Measurements from ENCODE around the gene ADAMTSL1.

Gene ADAMTSL1

DNA sequence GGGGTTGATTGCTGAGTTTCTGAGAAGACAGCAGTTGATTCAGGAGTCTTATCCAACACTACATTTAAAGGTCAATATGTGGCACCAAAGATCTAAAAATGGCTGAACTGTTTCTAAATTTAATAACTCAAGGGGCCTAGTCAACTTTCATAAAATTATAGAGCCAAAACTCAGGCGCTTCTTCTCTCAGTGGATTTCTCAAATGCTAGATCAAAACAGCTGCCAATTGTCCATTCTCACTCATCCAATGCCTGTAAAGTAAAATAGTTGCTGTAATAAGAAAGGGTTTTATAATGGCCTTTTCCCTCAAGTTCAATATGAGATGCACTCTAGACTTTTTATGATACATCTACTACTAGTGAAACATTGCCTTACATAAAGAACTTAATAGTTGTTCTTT is 26.5 kb downstream of the ADAMTSL1 start:
- H3F3A ChIP-seq (ENCODE audit: insufficient read depth): no peaks in the 10 kb centered on the region

DNA sequence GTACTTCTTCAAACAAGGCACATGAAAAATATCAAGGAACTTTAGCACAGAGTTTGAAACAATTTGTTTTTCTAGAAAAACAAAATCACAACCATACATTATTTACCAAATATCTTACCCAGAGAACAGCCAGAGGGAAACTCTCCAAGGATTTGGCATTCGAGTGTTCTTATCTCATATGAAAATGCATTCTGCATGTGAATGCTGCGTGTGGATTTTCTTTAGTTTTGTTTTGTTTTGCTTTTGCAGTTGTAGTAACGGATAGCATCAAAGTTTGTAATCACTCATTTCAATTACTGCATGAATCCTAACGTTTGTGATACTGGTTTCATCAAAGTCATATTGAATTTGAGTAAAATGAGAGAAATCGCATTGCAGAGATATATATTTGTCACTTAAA is 28.0 kb downstream of the ADAMTSL1 start:
- no peaks in the 10 kb centered on the region for H3K9me3 ChIP-seq (ENCODE audit: insufficient read depth, low read length)
- no peaks in the 10 kb centered on the region for H3K36me3 ChIP-seq (ENCODE audit: low read length)
- H2AFZ ChIP-seq (ENCODE audit: low read depth, low read length, severe bottlenecking): no peak overlapping the region
- H3K4me2 ChIP-seq (ENCODE audit: low read depth, low read length, poor library complexity, severe bottlenecking): no peak overlapping the region
- H3K27ac ChIP-seq (ENCODE audit: low read depth, low read length): no peak overlapping the region
- no peaks in the 10 kb centered on the region for H3K9me2 ChIP-seq (replicated peaks; ENCODE audit: insufficient read depth, low read length)
- no peaks in the 10 kb centered on the region for H3K79me2 ChIP-seq (ENCODE audit: insufficient read depth, low read length)
- no peak overlapping the region for H3K4me3 ChIP-seq (ENCODE audit: insufficient read depth, low read length, poor library complexity, severe bottlenecking)
- H3F3A ChIP-seq (ENCODE audit: insufficient read depth): no peaks in the 10 kb centered on the region
- no peaks in the 10 kb centered on the region for H3K27me3 ChIP-seq (ENCODE audit: low read length)
- TF ChIP-seq, protein P1, sequence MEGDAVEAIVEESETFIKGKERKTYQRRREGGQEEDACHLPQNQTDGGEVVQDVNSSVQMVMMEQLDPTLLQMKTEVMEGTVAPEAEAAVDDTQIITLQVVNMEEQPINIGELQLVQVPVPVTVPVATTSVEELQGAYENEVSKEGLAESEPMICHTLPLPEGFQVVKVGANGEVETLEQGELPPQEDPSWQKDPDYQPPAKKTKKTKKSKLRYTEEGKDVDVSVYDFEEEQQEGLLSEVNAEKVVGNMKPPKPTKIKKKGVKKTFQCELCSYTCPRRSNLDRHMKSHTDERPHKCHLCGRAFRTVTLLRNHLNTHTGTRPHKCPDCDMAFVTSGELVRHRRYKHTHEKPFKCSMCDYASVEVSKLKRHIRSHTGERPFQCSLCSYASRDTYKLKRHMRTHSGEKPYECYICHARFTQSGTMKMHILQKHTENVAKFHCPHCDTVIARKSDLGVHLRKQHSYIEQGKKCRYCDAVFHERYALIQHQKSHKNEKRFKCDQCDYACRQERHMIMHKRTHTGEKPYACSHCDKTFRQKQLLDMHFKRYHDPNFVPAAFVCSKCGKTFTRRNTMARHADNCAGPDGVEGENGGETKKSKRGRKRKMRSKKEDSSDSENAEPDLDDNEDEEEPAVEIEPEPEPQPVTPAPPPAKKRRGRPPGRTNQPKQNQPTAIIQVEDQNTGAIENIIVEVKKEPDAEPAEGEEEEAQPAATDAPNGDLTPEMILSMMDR (IDR thresholded peaks at IDR 0.05; ENCODE audit: insufficient read depth, low read length, poor library complexity, severe bottlenecking): no peak
- TF ChIP-seq EZH2phosphoT487 (conservative IDR thresholded peaks at IDR 0.05; ENCODE audit: low read length): no peak
- no peaks in the 10 kb centered on the region for H4K20me1 ChIP-seq (ENCODE audit: low read depth, low read length)
- H3K9ac ChIP-seq (ENCODE audit: low read length): no peak overlapping the region

More for the DNA sequence above, 26.5 kb downstream of the ADAMTSL1 start:
- Histone ChIP-seq H3K9me3 (ENCODE audit: insufficient read depth, low read length) (no peaks in the 10 kb centered on the region), H3K9me2 (replicated peaks; ENCODE audit: insufficient read depth, low read length) (no peaks in the 10 kb centered on the region), H4K20me1 (ENCODE audit: low read depth, low read length) (no peaks in the 10 kb centered on the region), H3K79me2 (ENCODE audit: insufficient read depth, low read length) (no peaks in the 10 kb centered on the region), H3K27ac (ENCODE audit: low read depth, low read length) (no peak overlapping the region), H2AFZ (ENCODE audit: low read depth, low read length, severe bottlenecking) (no peak overlapping the region), H3K4me3 (ENCODE audit: insufficient read depth, low read length, poor library complexity, severe bottlenecking) (no peak overlapping the region), H3K27me3 (ENCODE audit: low read length) (no peaks in the 10 kb centered on the region), H3K4me2 (ENCODE audit: low read depth, low read length, poor library complexity, severe bottlenecking) (no peak overlapping the region), H3K9ac (ENCODE audit: low read length) (no peak overlapping the region), H3K36me3 (ENCODE audit: low read length) (no peaks in the 10 kb centered on the region)
- TF ChIP-seq, protein P1 (IDR thresholded peaks at IDR 0.05; ENCODE audit: insufficient read depth, low read length, poor library complexity, severe bottlenecking): no peak
- no peak for TF ChIP-seq EZH2phosphoT487 (conservative IDR thresholded peaks at IDR 0.05; ENCODE audit: low read length)

DNA sequence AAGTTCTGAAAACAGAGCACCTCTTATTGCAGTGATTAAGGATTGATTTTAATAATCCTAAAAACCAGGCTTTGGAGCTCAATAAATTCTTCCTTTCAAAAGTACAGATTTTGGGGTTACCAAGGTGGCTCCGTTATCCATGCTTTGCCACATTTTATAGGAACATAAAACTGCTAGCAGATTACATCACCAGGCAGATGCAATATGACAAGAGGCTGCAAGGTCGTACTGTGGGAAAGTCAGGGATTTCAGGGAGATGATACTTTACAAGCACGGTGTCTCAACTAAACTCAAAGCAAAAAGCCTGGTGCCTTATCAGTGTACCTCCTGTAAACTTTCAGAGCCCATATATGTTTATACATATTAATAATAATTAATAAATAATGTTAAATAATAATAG is 28.6 kb downstream of the ADAMTSL1 start:
- Histone ChIP-seq H3K27ac (ENCODE audit: low read depth, low read length) (no peak overlapping the region), H3K36me3 (ENCODE audit: low read length) (no peaks in the 10 kb centered on the region), H3K4me3 (ENCODE audit: insufficient read depth, low read length, poor library complexity, severe bottlenecking) (no peak overlapping the region), H3K9me2 (replicated peaks; ENCODE audit: insufficient read depth, low read length) (no peaks in the 10 kb centered on the region), H4K20me1 (ENCODE audit: low read depth, low read length) (no peaks in the 10 kb centered on the region), H3K79me2 (ENCODE audit: insufficient read depth, low read length) (no peaks in the 10 kb centered on the region), H2AFZ (ENCODE audit: low read depth, low read length, severe bottlenecking) (no peak overlapping the region), H3F3A (ENCODE audit: insufficient read depth) (no peaks in the 10 kb centered on the region), H3K9ac (ENCODE audit: low read length) (no peak overlapping the region), H3K4me2 (ENCODE audit: low read depth, low read length, poor library complexity, severe bottlenecking) (no peak overlapping the region), H3K9me3 (ENCODE audit: insufficient read depth, low read length) (no peaks in the 10 kb centered on the region), H3K27me3 (ENCODE audit: low read length) (no peaks in the 10 kb centered on the region)
- no peak for TF ChIP-seq EZH2phosphoT487 (conservative IDR thresholded peaks at IDR 0.05; ENCODE audit: low read length)
- TF ChIP-seq, protein P1 (IDR thresholded peaks at IDR 0.05; ENCODE audit: insufficient read depth, low read length, poor library complexity, severe bottlenecking): no peak

Measured in SU-DHL-6 (cell line).